Esophagus muscularis mucosa (tissue), 4 donors: ENCODE data around the gene GINS1. TPM values are rescaled to one million over a fixed set of nuclear protein-coding genes. Genes with fewer than 3 reads are reported as not detected.

Experiments used
- DNase-seq: peaks from one replicate; pipeline ENCODE4 v3.0.0-alpha.2; 2017; ENCODE audit errors: extremely low spot score
- H3K27ac ChIP-seq, 4 donors: fragments of 200-600 bp; sonication (generic); replicated peaks in 1 of 4; 1 replicate in 3 of 4; 2 replicates in 1 of 4; pipeline ENCODE4 v1.5.1; 2016 to 2019; ENCODE audit warnings: mild to moderate bottlenecking in 1 of 4
- H3K27me3 ChIP-seq, 4 donors: fragments of 200-600 bp; sonication (generic); one replicate each; pipeline versions ENCODE4 v1.5.1 to v1.6.0; 2016 to 2019
- H3K36me3 ChIP-seq, 4 donors: fragments of 200-600 bp; sonication (generic); one replicate each; pipeline ENCODE4 v1.5.1; 2016 to 2019
- H3K4me1 ChIP-seq, 4 donors: fragments of 200-600 bp; sonication (generic); one replicate each; pipeline ENCODE4 v1.5.1; 2016 to 2019
- H3K4me3 ChIP-seq, 4 donors: fragments of 200-600 bp; sonication (generic); 1 replicate in 2 of 4; 2 replicates in 2 of 4; pipeline ENCODE4 v1.5.1; 2016 to 2019; ENCODE audit warnings: mild to moderate bottlenecking in 4 of 4, moderate library complexity in 1 of 4
- H3K9me3 ChIP-seq, 4 donors: fragments of 200-600 bp; sonication (generic); 1 replicate in 3 of 4; 2 replicates in 1 of 4; pipeline ENCODE4 v1.5.1; 2016 to 2019
- EP300 ChIP-seq: sonication (generic); formaldehyde crosslinking; IDR thresholded peaks from one replicate; pipeline ENCODE4 v1.6.1; 2017; ENCODE audit warnings: antibody characterized with exemption
- POLR2A ChIP-seq: fragments of 450-650 bp; IDR thresholded peaks from one replicate; pipeline ENCODE4 v1.6.1; 2017; ENCODE audit warnings: antibody characterized with exemption, moderate library complexity, mild to moderate bottlenecking, low read depth
- POLR2AphosphoS5 ChIP-seq, 2 donors: sonication (generic); formaldehyde crosslinking; IDR thresholded peaks; one replicate each; pipeline ENCODE4 v1.6.1; 2017; ENCODE audit warnings: antibody characterized with exemption in 2 of 2
- WGBS: methylation state at CpG from one replicate; pipeline ENCODE4 v1.1.5; 2018; 5-methylcytosine and 5-hydroxymethylcytosine counted together
- intact Hi-C: fragments of 100-400 bp; cut with DNase I; formaldehyde crosslinking; loops from one replicate; pipeline ENCODE4 v1.15.1; 2023
- total RNA-seq, 4 donors: library from RNA; depleted of rRNA; stranded (reverse); fragments of >200 nt; gene quantifications; one replicate each; pipeline versions ENCODE4 v1.1.0 to v1.2.1, GENCODE V29; 2016
- TF ChIP-seq, protein P1 (sequence below), 3 experiments: fragments of 200-600 bp in 2 of 3; fragments of 450-650 bp in 1 of 3; sonication (generic) in 2 of 3; IDR thresholded peaks; one replicate each; pipeline ENCODE4 v1.5.1; 2017 to 2019; ENCODE audit warnings: antibody characterized with exemption in 3 of 3, mild to moderate bottlenecking in 2 of 3, moderate library complexity in 1 of 3

The GINS1 gene
- total RNA-seq, 4 donors from 2014 or later = 0.33 to 0.63 (median 0.47) TPM

DNA sequence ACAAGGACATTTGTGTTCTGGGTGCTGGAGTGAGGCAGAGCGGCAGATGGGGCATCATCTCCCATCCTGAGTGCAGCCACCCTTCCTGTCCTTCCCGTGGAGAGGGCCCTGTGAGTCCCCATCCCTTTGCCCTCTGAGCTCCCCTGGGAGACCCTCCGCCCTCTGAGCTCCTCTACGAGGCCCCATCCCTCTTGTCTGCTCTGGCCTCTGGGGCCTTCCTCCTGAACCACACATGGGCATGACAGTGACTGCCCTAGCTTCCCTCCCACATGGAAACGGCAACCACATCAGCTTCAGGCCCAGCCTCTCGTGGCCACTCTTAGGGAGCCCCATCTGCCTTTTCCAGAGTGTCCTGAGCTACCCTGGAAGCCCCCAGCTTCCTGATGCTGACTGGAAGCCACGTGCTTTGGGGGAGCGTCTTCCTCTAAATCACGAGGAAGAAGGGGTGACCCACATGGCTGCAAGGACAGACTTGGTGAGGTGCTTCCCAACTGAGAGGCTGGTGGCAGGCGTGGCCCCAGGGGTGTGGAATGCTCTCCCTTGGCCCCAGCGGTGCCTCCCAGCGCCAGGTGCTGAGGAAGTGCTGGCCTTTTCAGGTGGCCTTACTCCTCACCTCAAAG, 52.6 kb downstream of the GINS1 start:
- no peaks in the 10 kb centered on the region for H3K9me3 ChIP-seq
- no peaks in the 10 kb centered on the region for H3K27me3 ChIP-seq
- 75% methylated on average over 12 of the region's 12 CpGs for WGBS
- DNase-seq = no peak
- H3K4me3 ChIP-seq = no peak overlapping the region
- intact Hi-C loops = no loop called here
- no peaks in the 10 kb centered on the region for H3K4me1 ChIP-seq
- H3K36me3 ChIP-seq = peaks cover 4 to 65% (median 17%) of the 10 kb centered on the region in 4 donors
- no peak for TF ChIP-seq EP300
- no peak for TF ChIP-seq POLR2A
- TF ChIP-seq, protein P1, sequence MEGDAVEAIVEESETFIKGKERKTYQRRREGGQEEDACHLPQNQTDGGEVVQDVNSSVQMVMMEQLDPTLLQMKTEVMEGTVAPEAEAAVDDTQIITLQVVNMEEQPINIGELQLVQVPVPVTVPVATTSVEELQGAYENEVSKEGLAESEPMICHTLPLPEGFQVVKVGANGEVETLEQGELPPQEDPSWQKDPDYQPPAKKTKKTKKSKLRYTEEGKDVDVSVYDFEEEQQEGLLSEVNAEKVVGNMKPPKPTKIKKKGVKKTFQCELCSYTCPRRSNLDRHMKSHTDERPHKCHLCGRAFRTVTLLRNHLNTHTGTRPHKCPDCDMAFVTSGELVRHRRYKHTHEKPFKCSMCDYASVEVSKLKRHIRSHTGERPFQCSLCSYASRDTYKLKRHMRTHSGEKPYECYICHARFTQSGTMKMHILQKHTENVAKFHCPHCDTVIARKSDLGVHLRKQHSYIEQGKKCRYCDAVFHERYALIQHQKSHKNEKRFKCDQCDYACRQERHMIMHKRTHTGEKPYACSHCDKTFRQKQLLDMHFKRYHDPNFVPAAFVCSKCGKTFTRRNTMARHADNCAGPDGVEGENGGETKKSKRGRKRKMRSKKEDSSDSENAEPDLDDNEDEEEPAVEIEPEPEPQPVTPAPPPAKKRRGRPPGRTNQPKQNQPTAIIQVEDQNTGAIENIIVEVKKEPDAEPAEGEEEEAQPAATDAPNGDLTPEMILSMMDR (IDR thresholded peaks at IDR 0.05) = no peak
- TF ChIP-seq POLR2AphosphoS5 (IDR thresholded peaks at IDR 0.05) = no peak
- H3K27ac ChIP-seq = no peak overlapping the region

DNA sequence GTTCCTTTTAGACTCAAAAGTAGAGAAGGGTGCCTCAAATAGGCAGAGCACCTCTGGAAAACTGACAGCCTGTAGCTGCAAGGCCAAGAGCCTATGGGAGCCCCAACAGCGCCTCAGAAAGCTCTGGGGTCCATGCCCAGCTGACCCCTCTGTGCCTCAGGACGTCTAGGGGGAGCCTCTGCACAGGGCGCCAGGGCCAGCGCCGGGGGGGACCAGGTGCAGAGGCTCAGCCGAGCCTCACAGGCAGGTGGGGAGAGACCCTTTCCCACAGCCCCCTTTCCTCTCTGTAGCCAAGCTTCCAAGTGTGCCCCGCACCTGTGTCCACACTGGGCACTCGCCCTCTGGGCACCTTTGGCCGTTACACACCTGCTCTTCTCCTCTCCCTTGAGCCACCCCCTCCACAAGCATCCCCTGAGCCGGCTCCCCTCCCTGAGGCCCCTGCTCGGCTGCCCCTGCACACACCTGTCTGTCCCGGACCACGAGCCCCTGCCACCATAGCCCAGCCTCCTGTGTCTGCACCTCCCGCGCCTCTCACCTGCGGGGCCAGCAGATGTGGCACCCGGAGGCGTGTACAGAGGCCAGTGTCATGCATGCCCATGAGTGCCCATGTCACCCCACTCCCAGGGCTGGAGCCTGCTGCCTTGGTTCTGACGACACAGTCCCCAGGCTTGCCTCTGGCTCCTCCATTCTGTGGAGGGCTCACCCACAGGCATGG, 53.2 kb downstream of the GINS1 start:
- H3K27ac ChIP-seq = no peak overlapping the region
- H3K36me3 ChIP-seq = peaks cover under 1 to 65% (median 15%) of the 10 kb centered on the region in 4 donors
- H3K9me3 ChIP-seq = no peaks in the 10 kb centered on the region
- intact Hi-C loops = no loop called here
- no peaks in the 10 kb centered on the region for H3K27me3 ChIP-seq
- no peak overlapping the region for H3K4me3 ChIP-seq
- no peak for DNase-seq
- H3K4me1 ChIP-seq = no peaks in the 10 kb centered on the region
- TF ChIP-seq EP300 (no peak), POLR2A (no peak), POLR2AphosphoS5 (IDR thresholded peaks at IDR 0.05) (no peak)
- TF ChIP-seq, protein P1 (IDR thresholded peaks at IDR 0.05) = no peak
- 94% methylated on average over 16 of the region's 19 CpGs for WGBS

DNA sequence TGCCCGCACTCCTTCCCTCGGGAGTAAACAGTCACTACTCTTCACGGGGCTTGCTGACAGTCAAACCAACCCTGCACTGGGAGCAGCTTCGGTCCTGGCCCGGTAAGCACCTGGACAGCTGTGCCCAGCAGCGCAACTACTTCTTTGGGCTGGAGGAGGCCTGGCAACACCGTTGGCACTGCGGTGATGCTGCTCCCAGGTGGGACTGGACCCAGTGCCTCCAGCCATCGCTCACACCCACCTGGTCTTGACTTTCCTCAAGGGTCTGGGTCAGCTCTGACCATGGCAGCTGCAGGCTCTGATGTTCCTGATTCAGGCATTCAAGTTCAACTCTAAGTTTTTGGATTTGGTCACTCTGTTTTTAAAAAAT, 53.8 kb downstream of the GINS1 start:
- Histone ChIP-seq H3K4me1 (no peaks in the 10 kb centered on the region), H3K36me3 (peaks cover 0 to 69% (median 15%) of the 10 kb centered on the region in 4 donors), H3K4me3 (no peak overlapping the region), H3K27me3 (no peaks in the 10 kb centered on the region), H3K9me3 (no peaks in the 10 kb centered on the region), H3K27ac (no peak overlapping the region)
- no peak for DNase-seq
- TF ChIP-seq, protein P1 (IDR thresholded peaks at IDR 0.05) = no peak
- TF ChIP-seq EP300 = no peak
- TF ChIP-seq POLR2AphosphoS5 (IDR thresholded peaks at IDR 0.05) = no peak
- TF ChIP-seq POLR2A = no peak
- WGBS = 75% methylated on average over 8 of the region's 9 CpGs
- intact Hi-C loops = no loop called here

DNA sequence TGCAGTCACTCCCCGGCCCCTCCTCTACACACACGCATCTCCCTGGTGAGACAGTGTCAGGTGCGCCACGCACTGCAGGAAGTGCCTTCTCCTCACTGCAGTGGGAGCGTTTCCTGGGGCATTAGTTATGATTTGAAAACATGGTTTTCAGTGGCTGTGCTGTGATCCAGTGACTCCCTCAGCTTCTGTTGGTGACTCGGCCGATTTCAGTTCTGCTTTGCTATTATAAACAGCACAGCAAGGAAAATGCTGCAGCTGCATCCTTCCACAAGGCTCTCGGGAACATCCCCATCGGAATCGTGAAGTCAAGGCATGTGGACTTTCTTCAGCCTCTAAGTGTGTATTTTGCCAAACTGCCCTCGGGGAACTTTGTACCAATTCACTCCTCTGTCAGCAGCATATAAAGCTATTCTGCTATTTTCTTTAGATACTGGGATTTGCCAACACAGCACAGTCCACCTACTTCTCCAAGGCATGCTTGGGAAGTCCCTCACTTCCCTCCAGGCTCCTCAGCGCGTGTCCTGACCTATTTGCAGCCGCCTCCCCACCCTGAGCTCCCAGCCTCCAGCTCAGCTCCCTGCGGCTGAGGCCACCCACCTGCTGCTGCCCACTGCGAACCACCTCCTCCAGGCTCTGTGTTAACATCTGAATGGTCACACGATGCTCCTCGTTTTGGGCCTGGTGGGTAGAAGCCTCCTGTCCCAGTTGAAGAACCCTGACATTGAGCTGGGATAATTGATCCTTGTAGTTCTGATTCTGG, 54.5 kb downstream of the GINS1 start:
- Histone ChIP-seq H3K27ac (no peak overlapping the region), H3K9me3 (no peaks in the 10 kb centered on the region), H3K27me3 (no peaks in the 10 kb centered on the region), H3K4me3 (no peak overlapping the region), H3K36me3 (peaks cover under 1 to 75% (median 19%) of the 10 kb centered on the region in 4 donors), H3K4me1 (no peaks in the 10 kb centered on the region)
- TF ChIP-seq, protein P1 (IDR thresholded peaks at IDR 0.05) = no peak
- TF ChIP-seq EP300 (no peak), POLR2AphosphoS5 (IDR thresholded peaks at IDR 0.05) (no peak), POLR2A (no peak)
- intact Hi-C loops = no loop called here
- DNase-seq = no peak
- 70% methylated on average over 18 of the region's 18 CpGs for WGBS
